ENCODE data around the gene IL36B.
"Not testable (repeated sequence)": the region's sequence is repeated elsewhere in the genome, so short reads cannot be mapped to it uniquely, and the experiment has no call there.

The IL36B gene

DNA sequence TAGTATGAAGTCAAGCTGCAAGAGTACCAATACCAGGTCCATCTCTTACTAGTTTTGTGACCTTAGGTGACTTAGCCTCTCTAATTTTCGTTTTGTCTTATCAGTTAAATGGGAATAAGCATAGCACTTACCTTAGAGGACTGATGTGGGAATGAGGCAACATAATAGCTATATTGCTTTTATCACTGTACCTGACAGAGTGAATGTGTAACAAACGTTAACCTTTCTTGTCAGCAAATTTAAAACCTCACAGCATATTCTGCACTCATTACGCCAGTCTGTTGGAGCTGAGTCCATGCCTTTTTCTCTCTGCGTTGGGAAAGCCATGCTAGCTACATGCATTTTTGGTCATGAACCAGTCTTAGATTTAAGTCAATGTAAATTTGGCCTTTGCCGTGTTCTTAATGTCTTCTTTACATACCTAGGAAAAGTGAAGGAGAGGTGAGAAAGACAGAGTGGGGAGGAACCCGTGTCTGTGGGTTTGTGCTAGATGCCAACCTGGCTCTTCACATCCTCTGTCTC lies at the start of gene IL36B:
TSS of gene IL36B (minus strand) at position 472 of the 522 bp plus-strand sequence.
- no peak for DNase-seq

DNA sequence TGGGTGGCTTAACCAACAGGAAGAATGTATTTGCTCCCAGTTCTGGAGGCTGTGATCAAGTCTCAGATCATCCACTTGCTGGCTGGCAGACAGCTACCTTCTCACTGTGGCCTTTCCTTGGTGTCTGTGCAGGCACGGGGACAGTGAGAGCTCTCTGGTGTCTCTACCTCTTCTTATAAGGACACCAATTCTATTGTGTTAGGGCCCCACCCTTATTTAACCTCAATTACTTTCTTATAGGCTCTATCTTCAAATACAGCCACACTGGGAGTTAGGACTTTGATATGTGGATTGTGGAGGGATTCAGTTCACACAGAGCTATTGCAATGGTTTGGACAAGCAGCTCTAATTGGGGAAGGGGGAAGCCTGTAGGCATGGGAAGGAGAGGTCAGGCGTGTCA lies 49.5 kb upstream of the IL36B start:
- DNase-seq = no peak

DNA sequence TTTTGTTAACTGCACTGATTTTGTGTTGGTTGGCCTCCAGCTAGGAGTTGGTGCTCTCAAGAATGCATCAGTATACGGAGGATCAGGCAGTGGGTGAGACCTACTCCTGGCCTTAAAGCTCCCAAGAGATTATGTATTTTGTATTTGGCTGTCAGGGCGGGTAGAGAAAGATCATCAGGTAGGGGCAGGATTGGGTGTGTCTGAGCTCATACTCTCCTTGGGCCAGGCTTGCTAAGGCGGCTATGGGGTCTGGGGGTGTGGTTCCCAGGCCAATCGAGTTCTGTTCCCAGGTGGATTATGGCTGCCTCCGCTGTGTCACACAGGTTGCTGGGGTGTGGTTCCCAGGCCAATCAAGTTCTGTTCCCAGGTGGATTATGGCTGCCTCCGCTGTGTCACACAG lies 45.9 kb upstream of the IL36B start:
- no peak for DNase-seq

DNA sequence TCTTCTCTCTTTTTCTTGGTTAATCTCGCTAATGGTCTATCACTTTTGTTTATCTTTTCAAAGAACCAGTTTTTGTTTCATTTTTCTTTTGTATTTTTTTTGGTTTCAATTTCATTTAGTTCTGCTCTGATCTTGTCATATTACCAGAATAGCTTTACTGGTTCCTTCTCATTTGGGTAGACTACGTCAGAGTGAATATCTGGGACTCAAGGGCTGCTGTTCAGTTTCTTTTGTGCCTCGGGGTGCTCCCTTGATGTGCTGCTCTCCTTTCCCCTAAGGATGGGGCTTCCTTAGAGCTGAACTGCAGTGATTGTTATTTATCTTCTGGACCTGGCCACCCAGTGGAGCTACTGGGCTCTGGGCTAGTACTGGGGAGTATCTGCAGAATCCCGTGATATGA lies 45.4 kb upstream of the IL36B start:
- DNase-seq = no peak

DNA sequence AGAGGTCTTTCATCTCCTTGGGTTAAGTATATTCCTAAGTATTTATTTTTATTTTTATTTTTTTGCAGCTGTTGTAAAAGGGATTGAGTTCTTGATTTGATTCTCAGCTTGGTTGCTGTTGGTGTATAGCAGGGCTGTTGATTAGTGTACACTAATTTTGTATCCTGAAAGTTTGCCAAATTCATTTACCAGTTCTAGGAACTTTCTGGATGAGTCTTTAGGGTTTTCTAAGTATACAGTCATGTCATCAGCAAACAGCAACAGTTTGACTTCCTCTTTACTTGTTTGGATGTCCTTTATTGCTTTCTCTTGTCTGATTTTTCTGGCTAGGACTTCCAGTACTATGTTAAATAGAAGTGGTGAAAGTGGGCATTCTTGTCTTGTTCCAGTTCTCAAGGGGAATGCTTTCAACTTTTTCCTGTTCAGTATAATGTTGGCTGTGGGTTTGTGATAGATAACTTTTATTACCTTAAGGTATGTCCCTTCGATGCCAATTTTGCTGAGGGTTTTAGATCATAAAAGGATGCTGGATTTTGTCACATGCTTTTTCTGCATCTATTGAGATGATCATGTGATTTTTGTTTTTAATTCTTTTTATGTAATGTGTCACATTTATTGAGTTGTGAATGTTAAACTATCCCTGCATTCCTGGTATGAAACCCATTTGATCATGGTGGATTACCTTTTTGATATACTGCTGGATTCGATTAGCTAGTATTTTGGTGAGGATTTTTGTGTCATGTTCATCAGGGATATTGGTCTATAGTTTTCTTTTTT lies 44.4 kb upstream of the IL36B start:
- not testable (repeated sequence) for DNase-seq

DNA sequence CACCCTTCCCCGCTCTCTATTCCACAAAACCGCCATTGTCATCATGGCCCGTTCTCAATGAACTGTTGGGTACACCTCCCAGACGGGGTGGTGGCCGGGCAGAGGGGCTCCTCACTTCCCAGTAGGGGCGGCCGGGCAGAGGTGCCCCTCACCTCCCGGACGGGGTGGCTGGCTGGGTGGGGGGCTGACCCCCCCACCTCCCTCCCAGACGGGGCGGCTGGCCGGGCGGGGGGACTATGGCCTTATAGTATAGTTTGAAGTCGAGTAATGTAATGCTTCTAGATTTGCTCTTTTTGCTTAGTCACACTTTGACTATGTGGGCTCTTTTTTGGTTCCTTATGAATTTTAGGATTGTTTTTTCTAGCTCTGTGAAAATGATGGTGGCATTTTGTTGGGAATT lies 43.6 kb upstream of the IL36B start:
- not testable (repeated sequence) for DNase-seq

DNA sequence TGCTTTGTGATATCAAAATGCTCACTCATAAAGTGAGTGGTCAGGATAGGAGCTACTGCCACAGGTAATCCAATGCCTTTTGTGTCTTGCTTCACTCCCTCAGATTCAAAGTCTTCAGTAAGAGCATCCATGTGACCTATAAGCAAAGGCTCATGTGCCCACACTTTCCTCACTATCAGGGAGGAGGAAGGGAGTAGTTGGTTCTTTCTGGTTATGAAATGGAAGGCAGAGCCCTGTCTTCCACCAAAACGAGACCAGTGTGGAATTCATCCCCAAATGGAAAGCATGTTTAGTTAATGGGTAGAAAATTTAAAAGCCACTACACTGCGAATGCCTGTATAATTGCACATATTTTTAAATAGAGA lies 40.9 kb upstream of the IL36B start:
- DNase-seq = no peak

DNA sequence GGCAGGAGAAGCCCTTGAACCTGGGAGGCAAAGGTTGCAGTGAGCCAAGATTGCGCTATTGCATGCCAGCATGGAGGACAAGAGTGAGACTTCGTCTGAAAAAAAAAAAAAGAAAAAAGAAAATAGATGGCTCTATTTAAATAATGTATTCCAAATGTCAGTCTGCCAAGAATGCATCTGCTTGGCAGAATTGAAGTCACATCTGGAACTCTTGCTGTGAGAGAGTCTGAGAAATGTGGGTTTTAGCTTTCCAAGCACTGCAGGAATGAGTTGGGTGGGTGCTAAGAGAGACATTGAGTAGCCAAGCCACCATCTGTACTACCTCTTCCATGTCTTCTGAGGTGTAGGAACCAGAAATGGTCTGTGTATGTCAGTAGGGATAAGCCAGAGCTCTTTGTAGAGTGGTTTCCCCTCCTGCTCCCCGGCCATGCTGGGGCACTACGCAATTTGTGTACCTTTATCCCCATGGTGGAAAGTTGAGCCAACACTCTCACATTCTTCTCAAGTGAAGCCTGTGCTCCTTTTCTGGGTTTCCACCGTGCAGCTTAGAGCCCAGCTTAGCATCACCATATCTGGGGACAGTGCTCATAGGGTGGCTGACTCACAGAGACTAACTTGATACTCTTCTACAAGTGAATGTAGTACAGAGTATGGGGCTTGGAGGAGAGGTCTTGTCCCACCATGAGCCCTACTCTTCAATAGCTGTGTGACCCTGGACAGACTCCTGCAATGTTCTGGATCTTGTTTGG lies 40.4 kb upstream of the IL36B start:
- no peak for DNase-seq

DNA sequence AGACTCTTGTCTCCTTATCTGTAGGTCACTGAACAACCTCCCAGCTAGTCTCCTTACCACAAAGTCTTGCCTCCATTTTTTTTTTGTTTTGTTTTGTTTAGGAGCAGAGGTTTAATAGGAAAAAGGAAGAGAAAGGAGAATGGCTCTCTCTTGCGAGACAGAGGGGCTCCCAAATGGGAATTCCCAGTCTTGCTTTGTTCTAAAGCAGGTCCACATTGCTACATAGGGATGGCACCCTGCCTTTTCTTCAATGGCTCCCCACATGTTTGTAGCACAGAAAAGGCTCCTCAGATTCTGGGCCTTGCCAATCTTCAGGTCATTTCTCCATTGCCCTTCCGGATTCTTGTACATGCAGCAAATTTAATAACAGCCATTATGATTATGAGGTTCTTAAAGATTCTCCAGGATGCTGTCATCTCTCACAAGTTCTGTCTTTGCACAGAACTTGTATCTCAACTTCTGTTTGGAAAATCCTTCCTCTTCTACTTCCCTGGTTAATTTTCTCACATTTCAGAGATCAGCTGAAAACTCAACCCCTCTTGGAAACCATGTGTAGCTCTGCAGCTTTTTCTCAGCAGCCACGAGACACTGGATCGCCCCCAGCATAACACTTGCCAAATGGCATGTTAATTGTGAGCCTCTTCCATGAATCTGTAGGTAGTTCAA lies 38.7 kb upstream of the IL36B start:
- DNase-seq = no peak

DNA sequence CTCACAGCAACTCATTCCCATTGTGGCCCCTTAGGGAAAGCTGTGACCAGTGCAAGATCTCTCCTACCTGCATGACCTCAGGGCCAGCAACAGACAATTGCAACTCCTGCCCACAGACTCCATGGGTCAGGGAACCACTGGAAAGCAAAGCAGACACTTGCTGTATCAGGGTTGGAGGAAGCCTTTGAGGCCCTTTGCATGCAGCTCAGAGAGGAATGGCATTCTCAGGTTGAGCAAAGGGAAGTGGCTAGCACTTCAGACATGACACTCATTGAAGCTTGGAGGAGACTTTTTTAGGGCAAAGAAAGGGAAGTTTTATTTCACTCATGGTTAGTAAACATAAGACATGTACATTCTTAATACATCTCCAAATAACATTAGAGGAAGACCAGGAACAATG lies 37.2 kb upstream of the IL36B start:
- DNase-seq = no peak

DNA sequence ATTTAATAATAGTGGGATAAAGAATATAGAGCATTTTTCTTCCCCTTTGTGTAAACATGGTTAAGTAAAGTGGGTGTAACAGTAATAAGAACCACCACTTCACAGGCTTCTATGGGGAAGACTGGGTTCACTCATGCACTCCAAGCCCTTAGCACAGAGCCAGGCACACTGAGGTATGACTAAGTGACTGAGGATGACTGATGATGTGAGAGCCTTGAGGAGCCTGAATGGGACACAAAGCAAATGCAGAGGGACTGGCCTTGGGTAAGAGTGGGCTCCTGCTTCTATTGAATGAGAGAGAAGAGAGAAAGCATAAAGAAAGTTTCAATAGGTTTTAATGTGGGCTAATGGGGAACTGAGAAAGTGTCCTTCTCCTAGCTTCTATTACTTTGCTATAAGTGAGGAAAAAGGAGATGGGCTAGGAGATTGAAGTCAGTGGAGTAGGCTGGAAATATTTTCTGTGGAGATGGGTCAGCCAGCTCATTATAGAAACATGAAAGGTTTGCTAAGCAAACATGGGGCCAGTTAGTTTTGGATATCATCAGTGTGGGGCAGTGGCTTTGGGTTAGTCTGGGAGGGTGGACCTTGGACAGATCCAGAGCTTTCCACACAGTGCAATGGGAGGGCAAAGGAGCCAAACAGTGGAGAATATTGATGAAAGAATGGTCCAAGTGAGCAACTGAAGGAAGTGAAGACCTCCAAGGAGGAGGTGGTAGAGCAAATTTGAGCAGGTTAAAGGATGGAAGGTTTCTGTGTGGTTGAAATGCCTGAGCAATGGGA lies 35.7 kb upstream of the IL36B start:
- DNase-seq = no peak

DNA sequence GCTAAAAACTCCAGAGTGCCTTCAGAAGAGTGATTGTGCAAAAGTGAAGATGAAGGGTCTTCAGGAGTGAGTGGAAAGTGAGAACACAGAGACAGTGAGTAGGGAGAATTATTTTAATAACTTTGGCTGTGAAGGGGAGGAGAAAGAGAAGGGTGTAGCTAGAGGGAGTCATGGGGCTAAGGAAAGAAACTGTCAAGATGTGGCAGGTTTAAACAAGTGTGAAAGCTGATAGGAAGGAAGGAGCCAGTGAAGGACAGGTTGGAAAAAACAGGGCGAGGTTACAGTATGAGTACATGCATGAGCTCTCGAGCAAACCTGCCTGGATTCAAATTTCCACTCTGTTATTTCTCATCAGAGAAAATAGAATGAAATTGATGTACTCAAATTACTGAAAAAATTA lies 32.9 kb upstream of the IL36B start:
- DNase-seq = no peak

DNA sequence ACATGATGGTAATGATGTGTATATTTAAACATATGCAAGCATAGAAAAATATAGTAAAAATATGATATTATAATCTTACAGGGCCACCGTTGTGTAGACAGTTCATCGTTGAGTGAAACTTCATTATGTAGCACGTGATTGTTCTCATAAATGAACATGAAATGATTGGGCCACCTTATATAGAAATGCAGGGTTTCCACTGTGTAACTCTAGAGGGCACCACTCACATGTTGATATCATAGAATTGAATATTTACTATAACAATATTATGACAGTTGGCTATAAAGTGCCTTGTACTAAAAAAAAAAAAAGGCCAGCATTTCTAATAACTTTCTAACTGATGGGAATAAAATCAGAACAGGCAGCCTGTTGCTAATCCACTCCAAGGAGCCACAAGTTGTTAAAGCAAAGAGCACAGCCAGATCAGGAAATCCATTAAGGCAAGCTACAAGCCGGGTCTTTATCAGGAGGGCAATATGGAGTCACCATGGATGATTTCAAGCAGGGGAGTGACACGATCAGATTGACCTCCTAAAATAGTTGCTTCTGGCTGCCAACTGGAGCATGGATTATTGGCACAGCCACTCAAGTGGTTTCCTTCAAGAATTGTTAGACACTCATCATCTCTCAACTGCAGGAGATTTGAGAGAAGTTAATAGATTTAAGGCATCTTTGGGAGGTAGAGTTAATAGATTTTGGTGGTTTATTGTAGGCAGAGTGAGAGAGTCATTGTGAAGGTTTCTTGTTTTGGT lies 31.8 kb upstream of the IL36B start:
- DNase-seq = no peak

DNA sequence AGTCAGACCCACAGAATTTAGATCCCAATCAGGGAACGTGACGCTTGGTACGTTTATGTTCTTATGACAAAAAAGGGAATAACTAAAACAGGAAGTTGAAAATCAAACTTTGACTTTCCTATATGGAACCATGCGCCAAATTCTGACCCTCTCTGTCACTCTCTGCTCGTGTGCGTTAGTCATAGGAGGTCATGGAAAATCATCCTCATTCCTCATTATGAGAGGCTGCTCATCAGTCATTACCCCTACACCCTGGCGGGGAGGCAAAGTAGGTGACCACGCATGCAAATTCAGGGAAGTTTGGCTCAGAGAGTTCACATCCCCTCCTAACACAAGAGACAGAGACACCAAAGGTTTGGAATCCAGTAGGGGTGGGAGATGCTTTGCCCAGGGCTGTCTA lies 30.6 kb upstream of the IL36B start:
- no peak for DNase-seq

DNA sequence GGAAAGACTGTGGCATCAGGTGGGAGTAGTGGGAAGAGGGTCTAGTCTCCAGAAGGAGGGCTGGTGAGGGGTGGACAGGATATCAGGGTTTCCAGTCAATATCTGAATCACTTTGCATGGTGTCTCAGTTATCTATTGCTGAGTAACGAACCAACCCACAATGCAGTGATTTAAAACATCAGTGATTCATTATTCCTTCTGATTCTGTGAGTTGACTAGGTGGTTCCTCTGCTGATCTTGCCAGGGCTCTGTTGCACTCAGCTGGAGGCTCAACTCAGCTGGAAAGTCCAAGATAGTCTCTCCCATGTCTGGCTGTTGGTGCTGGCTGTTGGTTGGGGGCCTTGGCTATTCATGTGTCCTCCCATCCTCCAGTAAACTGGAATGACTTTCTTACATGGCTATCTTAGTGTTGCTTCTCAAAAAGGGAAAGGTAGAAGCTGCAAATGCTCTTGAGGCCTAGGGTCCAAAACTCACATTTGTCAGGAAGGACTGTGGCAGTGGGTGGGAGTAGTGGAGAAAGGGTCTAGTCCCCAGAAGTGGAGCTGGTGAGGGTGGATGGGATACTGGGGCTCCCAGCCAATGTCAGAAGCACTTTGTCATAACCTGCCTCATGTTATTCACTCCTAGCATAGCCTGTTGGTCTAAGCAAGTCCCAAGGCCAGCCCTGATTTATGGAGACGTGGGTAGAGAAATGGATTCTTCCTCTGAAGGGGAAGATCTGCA lies 29.0 kb upstream of the IL36B start:
- DNase-seq = no peak

DNA sequence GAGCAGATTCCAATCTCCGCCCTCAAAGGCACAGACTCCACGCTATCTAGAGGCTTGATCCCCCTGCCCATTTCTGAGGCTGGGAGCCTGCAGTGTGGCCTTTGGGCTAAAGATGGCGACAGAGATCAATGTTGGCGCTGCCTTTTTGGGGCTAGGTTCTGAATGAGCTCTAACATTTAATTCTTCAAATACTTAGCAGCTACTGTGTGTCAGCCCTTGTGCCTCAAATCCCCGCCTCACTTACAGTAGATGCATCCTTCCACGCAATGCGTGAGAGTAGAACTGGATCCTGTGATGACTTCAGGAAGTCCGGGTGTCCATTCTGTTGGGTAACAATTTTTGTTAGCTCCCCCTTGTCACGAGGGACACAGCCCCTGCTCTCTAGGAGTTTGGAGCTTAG lies 27.5 kb upstream of the IL36B start:
- peak; percentile 60 for DNase-seq

DNA sequence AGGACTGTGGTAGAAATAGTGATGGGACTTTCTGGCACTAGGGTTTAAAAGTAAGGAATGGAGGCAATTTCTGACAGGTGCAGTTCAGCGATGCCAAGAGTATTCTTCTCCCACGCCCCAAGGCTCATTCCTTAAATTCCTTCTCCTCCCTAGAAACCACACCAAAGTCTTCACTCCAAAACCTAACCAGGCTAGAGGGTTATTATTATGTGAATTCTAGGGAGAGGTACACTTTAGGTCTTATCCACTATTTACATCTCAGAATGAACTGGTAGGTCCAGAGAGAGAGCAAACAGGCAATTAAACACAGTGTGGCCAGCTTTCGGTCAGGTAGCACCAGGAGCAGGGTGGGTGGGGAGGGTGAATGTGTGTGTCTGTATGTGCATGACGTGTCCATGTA lies 26.5 kb upstream of the IL36B start:
- no peak for DNase-seq

DNA sequence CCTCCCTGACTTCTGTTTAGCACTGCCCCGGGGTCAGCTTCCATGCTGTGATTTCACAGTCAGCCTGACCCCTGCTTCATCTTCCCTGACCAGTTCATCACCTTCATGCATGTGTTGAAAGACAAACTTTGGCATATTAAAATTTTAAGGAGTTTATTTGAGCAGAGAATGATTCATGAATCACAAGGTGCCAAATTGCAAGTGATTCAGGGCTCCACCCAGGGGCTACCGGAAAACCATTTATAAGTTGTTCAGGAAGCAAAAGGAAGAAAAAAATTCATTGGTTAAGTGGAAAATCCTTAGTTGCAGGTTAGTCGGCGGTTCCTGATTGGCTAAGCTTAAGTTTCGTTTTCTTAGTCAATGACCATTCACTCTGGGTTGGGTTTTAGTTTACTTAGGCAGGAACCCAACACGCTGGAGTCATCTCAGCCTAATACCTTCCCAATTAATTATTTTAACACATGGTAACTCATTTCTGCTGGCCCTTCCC lies 25.7 kb upstream of the IL36B start:
- DNase-seq = no peak

DNA sequence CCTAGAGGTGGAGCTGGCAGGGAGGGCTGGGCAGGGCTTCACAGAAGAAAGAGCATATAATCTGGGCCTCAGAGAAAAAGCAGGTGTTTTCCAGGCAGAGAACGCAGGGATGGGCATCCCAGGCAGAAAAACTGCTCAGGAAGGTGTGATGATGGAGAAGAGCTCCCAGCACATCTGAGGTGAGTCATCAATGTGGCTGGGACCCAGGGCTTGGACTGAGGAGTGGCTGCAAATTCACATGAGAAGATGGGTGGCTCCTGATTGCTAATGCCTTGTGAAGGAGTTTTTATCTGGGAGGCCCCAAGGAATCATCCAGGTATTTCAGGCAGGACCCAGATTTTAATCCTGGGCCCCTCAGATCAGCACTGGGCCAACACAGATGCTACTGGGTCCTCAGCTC lies 25.3 kb upstream of the IL36B start:
- no peak for DNase-seq

DNA sequence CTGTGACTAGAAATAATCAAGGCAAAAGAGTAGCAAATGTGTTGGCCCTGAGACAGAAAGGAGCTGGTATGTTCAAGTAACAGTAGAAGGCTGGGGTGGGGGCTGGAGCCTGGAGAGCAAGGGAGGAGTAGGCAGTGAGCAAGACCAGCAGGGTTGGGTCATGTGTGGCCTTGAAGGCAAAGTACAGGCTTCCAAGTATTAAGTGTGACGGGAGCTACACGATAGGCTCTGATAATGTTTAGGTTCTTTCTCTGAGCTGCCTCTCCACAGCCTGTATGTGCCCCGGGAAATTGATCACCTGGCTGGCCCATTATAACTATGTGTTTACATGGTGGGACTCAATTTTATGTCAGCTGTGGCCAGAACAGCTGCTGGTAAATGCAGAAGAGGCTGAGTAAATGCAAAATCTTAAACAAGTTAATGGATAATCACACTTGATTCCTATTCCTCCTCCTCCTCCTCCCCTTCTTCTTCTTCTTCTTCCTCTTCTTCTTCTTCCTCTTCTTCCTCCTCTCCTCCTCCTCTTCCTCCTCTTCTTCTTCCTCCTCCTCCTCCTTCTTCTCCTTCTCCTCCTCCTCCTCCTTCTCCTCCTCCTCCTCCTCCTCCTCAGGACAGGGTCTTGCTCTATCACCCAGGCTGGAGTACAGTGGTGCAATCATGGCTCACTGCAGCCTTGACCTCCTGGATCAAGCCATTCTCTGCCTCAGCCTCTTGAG lies 24.4 kb upstream of the IL36B start:
- DNase-seq = no peak

DNA sequence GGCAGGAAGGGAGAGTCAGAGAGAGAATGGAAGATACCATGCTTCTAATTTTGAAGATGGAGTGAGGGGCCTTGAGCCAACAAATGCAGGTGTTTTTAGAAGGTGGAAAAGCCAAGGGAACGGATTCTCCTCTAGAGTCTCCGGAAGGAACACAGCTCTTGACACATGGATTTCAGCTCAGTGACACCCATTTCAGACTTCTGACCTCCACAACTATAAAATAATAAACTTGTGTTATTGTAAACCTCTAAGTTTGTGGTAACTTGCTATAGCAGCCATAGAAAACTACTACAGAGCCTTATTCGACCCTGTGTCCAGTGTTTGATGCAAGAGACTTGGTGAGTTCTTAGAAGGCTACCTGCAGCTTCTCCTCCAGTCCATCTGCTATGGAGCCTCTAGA lies 22.9 kb upstream of the IL36B start:
- no peak for DNase-seq
